SK-N-SH (cell line): ENCODE data around the gene PPP4R3A.

Experiments used
- CTCF ChIP-seq: fragments of 200-600 bp; sonication (generic); IDR thresholded peaks from 2 replicates; pipeline ENCODE4 v1.6.1; 2017; ENCODE audit warnings: antibody characterized with exemption, mild to moderate bottlenecking, moderate library complexity
- ELF1 ChIP-seq: IDR thresholded peaks from 2 replicates; pipeline ENCODE4 v1.4.0; 2012
- EP300 ChIP-seq, 2 experiments: IDR thresholded peaks; 2 replicates each; pipeline versions ENCODE4 v1.4.0 to v1.6.1; 2012; ENCODE audit warnings: borderline replicate concordance in 1 of 2, low read depth in 1 of 2, low read length in 1 of 2
- FOXJ3 ChIP-seq: sonication (generic); formaldehyde crosslinking; IDR thresholded peaks from 2 replicates; pipeline ENCODE4 v1.5.1; 2020; ENCODE audit warnings: mild to moderate bottlenecking, missing genetic modification reagents
- FOXM1 ChIP-seq: IDR thresholded peaks from 2 replicates; pipeline ENCODE4 v1.4.0; 2012; ENCODE audit warnings: low read depth, mild to moderate bottlenecking
- IRF3 ChIP-seq: fragments of 150-350 bp; IDR thresholded peaks from 2 replicates; pipeline ENCODE4 v1.6.1; 2016; ENCODE audit warnings: mild to moderate bottlenecking, low read depth, low read length
- JUND ChIP-seq: IDR thresholded peaks from 2 replicates; pipeline ENCODE4 v1.4.0; 2012
- MEF2A ChIP-seq: IDR thresholded peaks from 2 replicates; pipeline ENCODE4 v1.4.0; 2012; ENCODE audit warnings: low read depth, borderline replicate concordance
- REST ChIP-seq: IDR thresholded peaks from 2 replicates; pipeline ENCODE4 v1.6.1; 2012; ENCODE audit warnings: mild to moderate bottlenecking, low read depth, low read length, moderate library complexity
- SIN3A ChIP-seq: IDR thresholded peaks from 2 replicates; pipeline ENCODE4 v1.6.1; 2012; ENCODE audit warnings: low read depth, mild to moderate bottlenecking, low read length, moderate library complexity, borderline replicate concordance
- YY1 ChIP-seq: IDR thresholded peaks from 2 replicates; pipeline ENCODE4 v1.4.0; 2012; ENCODE audit warnings: low read depth, mild to moderate bottlenecking

GRCh38 chr14:91414475-91414833 lies 95.7 kb downstream of the PPP4R3A start:
- TF ChIP-seq CTCF = no peak
- TF ChIP-seq FOXM1 = no peak
- TF ChIP-seq EP300 (IDR thresholded peaks at IDR 0.05; ENCODE audit: borderline replicate concordance in 1 of 2, low read depth in 1 of 2, low read length in 1 of 2) = no peak
- TF ChIP-seq JUND = no peak
- no peak for TF ChIP-seq FOXJ3
- TF ChIP-seq ELF1 = no peak
- TF ChIP-seq SIN3A = no peak
- TF ChIP-seq IRF3 = no peak
- no peak for TF ChIP-seq YY1
- no peak for TF ChIP-seq REST
- no peak for TF ChIP-seq MEF2A
